Right lung (tissue), 5 donors: ENCODE data around the gene TERC. TPM values are rescaled to one million over a fixed set of nuclear protein-coding genes. Genes with fewer than 3 reads are reported as not detected.

Experiments used
- polyA plus RNA-seq, 5 donors: library from polyadenylated mRNA; unstranded; fragments of 120-200 nt; gene quantifications; one replicate each; pipeline versions ENCODE4 v1.2.1 to v1.2.3, GENCODE V29; 2013; ENCODE audit warnings: inconsistent platforms in 1 of 5, low replicate concordance in 1 of 5; ENCODE audit not compliant: insufficient read length in 5 of 5, insufficient read depth in 1 of 5

Gene TERC
- polyA plus RNA-seq, 5 donors, result 0.46 TPM; not detected in 4

Other genes starting within 250 kb of the TERC start
- gene MECOM, start 101.3 kb downstream of the TERC start, polyA plus RNA-seq, result 100 to 1,000 TPM in 4 of 5 donors, 10 to 100 TPM in 1; 98.0 to 171 (median 154) TPM
- 1 to 10 TPM; 2.1 to 3.5 (median 2.3) TPM for gene ACTRT3, start 4.5 kb upstream of the TERC start, polyA plus RNA-seq
- 10 to 100 TPM; 23.3 to 38.5 (median 32.0) TPM for gene MYNN, start 8.3 kb upstream of the TERC start, polyA plus RNA-seq
- under 1 TPM in 3 of 5 donors, not detected in 2; 0.13 to 0.16 (median 0.14) TPM for gene LRRIQ4, start 47.8 kb upstream of the TERC start, polyA plus RNA-seq
- 10 to 100 TPM in 4 of 5 donors, 1 to 10 TPM in 1; 8.2 to 18.7 (median 15.7) TPM for gene LRRC34, start 47.8 kb upstream of the TERC start, polyA plus RNA-seq
- gene LRRC31, start 104.9 kb upstream of the TERC start, polyA plus RNA-seq, result under 1 TPM in 2 of 5 donors, not detected in 3; 0.06 TPM
- gene SAMD7, start 146.5 kb upstream of the TERC start, polyA plus RNA-seq, result not detected
- 100 to 1,000 TPM; 110 to 165 (median 156) TPM for gene SEC62, start 201.7 kb upstream of the TERC start, polyA plus RNA-seq